Natural killer cell (primary cell): ENCODE results near the gene TM2D3. TPM values are rescaled to one million over a fixed set of nuclear protein-coding genes. Genes with fewer than 3 reads are reported as not detected.

Experiments used
- ATAC-seq, 3 donors: fragments of 150-1000 bp in 2 of 3; fragments of 200-7000 bp in 1 of 3; cut with Tn5 transposase; 1 replicate in 1 of 3; 2 replicates in 2 of 3; pipeline ENCODE4 v1.10.0; 2021; ENCODE audit warnings: mild to moderate bottlenecking in 2 of 3, moderate library complexity in 2 of 3
- DNase-seq, 2 donors: peaks; one replicate each; pipeline versions ENCODE4 v3.0.0 to v3.0.0-alpha.2; 2013 to 2021; ENCODE audit warnings: mixed read lengths in 1 of 2
- H3K27ac ChIP-seq: one replicate; pipeline ENCODE4 v1.5.1; 2013; ENCODE audit warnings: mild to moderate bottlenecking, low read length
- H3K27me3 ChIP-seq: one replicate; pipeline ENCODE4 v1.6.1; 2013; ENCODE audit warnings: low read length; ENCODE audit not compliant: control insufficient read depth, insufficient read depth
- H3K36me3 ChIP-seq: one replicate; pipeline ENCODE4 v1.6.1; 2013; ENCODE audit warnings: low read length; ENCODE audit not compliant: control insufficient read depth, insufficient read depth
- H3K4me1 ChIP-seq: one replicate; pipeline ENCODE4 v1.6.1; 2013; ENCODE audit warnings: low read length; ENCODE audit not compliant: control insufficient read depth, insufficient read depth
- H3K4me3 ChIP-seq: one replicate; pipeline ENCODE4 v1.5.1; 2013; ENCODE audit warnings: low read length
- H3K9me3 ChIP-seq: one replicate; pipeline ENCODE4 v1.6.1; 2013; ENCODE audit warnings: low read length; ENCODE audit not compliant: control insufficient read depth, insufficient read depth
- H3K27ac Mint-ChIP-seq, 2 donors: one replicate each; pipeline ENCODE4 v1.8.0; 2022; ENCODE audit warnings: mild to moderate bottlenecking in 2 of 2, mixed read lengths in 2 of 2, moderate library complexity in 1 of 2
- H3K27me3 Mint-ChIP-seq, 2 donors: one replicate each; pipeline ENCODE4 v1.8.0; 2022; ENCODE audit warnings: low read depth in 2 of 2, mixed read lengths in 2 of 2
- H3K36me3 Mint-ChIP-seq: one replicate; pipeline ENCODE4 v1.8.0; 2022; ENCODE audit warnings: mixed read lengths
- H3K4me1 Mint-ChIP-seq, 2 donors: one replicate each; pipeline ENCODE4 v1.8.0; 2022; ENCODE audit warnings: mixed read lengths in 2 of 2
- H3K4me3 Mint-ChIP-seq: one replicate; pipeline ENCODE4 v1.8.0; 2022; ENCODE audit warnings: mild to moderate bottlenecking, moderate library complexity, mixed read lengths
- H3K9me3 Mint-ChIP-seq, 2 donors: one replicate each; pipeline ENCODE4 v1.8.0; 2022; ENCODE audit warnings: mixed read lengths in 2 of 2
- CTCF ChIP-seq: fragments of 200-600 bp; IDR thresholded peaks from one replicate; pipeline ENCODE4 v1.8.0; 2022; ENCODE audit warnings: antibody characterized with exemption
- WGBS: methylation state at CpG from one replicate; pipeline ENCODE4 v1.1.7; 2013; ENCODE audit warnings: missing lambda C conversion rate; ENCODE audit not compliant: insufficient coverage; 5-methylcytosine and 5-hydroxymethylcytosine counted together
- intact Hi-C: fragments of 100-400 bp; cut with micrococcal nuclease; formaldehyde crosslinking; loops from one replicate; pipeline ENCODE4 v1.14.2; 2022
- total RNA-seq, 4 donors: library from RNA; stranded (reverse); fragments of 120-200 nt in 1 of 4; gene quantifications; one replicate each; pipeline versions ENCODE4 v1.2.3 to v1.2.4, GENCODE V29; 2013 to 2022

The TM2D3 gene
- total RNA-seq, 3 donors from 2014 or later (not counting 1 experiment from before 2014, with no cell fraction given): 59.4 to 76.4 (median 71.2) TPM

DNA sequence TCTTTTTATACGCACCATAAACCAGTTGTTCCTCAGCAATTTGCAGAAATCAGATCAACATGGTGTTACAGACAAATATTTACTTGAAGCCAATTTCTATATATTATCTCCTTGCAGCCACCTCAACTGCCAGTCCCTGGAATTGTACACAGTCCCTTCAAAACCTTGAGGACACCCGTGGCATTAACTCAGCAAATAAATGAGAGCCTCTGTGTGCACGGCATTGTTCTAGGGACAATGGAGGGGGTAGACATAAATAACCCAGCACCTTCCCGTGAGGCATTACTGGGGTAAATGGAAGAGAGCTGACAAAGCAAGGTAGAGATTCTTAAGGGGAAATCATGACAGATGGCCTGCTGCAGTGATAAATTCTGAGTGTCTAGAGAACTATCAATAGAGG lies 12.5 kb downstream of the TM2D3 start:
- no peaks in the 10 kb centered on the region for H3K9me3 Mint-ChIP-seq
- no peak for TF ChIP-seq CTCF
- no peak overlapping the region for H3K4me3 Mint-ChIP-seq
- peaks cover 11% of the 10 kb centered on the region for H3K36me3 Mint-ChIP-seq
- ATAC-seq (no peak), DNase-seq (no peak)
- 97% methylated on average over 4 of the region's 4 CpGs for WGBS
- Histone ChIP-seq H3K4me3 (no peak overlapping the region), H3K4me1 (no peaks in the 10 kb centered on the region), H3K27me3 (no peaks in the 10 kb centered on the region), H3K27ac (no peak overlapping the region), H3K36me3 (peaks cover 41% of the 10 kb centered on the region), H3K9me3 (no peaks in the 10 kb centered on the region)
- intact Hi-C loops: loop anchor here (2.0 to 5.0 kb wide), 2 partner anchors 345 to 552 kb away; partner anchors contain the start of gene SNRPA1
- H3K27me3 Mint-ChIP-seq: no peaks in the 10 kb centered on the region
- H3K27ac Mint-ChIP-seq: peak overlapping the region in 1 of 2 donors; percentile 93
- peaks cover 17 to 19% of the 10 kb centered on the region in 2 donors for H3K4me1 Mint-ChIP-seq

DNA sequence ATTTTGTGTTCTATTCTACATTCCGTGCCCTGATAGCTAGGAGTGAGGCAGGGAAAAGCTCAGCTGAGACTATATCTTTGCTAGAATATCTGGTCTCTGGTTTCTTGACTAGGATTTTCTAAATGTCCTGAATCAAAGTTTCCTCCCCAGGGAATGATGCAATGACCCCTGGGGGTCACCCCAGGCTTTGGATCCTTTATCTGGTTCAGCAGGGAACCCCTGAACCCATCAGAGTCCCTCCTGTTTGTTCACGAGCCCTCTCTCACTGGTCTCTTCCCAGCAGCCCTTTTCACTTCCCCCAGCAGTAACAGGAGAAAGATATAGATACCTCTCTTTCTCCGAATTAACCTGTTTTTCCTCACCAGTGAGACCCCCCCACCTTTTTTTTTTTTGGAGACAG lies 14.3 kb downstream of the TM2D3 start:
- Mint-ChIP-seq H3K4me3 (no peak overlapping the region), H3K9me3 (no peaks in the 10 kb centered on the region), H3K4me1 (peaks cover 17 to 19% of the 10 kb centered on the region in 2 donors), H3K27me3 (no peaks in the 10 kb centered on the region), H3K27ac (no peak overlapping the region), H3K36me3 (peaks cover 5% of the 10 kb centered on the region)
- no peaks in the 10 kb centered on the region for H3K4me1 ChIP-seq
- no peak for ATAC-seq
- H3K36me3 ChIP-seq: peaks cover 28% of the 10 kb centered on the region
- H3K27me3 ChIP-seq: no peaks in the 10 kb centered on the region
- intact Hi-C loops: no loop called here
- no peak for DNase-seq
- H3K9me3 ChIP-seq: no peaks in the 10 kb centered on the region
- TF ChIP-seq CTCF: no peak
- H3K4me3 ChIP-seq: no peak overlapping the region
- 94% methylated on average over 3 of the region's 3 CpGs for WGBS
- no peak overlapping the region for H3K27ac ChIP-seq

DNA sequence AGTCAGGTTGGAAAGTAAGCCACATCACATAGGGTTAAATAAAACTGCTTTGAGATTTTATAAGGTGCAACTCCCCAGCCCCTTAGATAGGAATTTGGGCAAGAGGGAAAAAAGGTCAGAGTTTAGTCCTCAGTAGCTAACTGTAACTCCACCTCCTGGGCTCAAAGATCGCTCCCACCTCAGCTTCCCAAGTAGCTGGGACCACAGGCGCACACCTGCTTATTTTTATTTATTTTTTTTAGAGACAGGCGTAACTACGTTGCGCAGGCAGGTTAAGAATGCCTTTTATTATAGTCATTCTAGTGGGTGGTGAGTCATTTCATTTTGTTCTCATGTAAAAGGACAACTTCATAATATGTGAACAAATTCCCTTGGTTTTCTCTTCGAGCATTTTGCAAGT lies 14.7 kb downstream of the TM2D3 start:
- Histone ChIP-seq H3K4me3 (no peak overlapping the region), H3K27ac (no peak overlapping the region), H3K4me1 (no peaks in the 10 kb centered on the region), H3K27me3 (no peaks in the 10 kb centered on the region), H3K36me3 (peaks cover 27% of the 10 kb centered on the region), H3K9me3 (no peaks in the 10 kb centered on the region)
- Mint-ChIP-seq H3K9me3 (no peaks in the 10 kb centered on the region), H3K4me3 (no peak overlapping the region), H3K36me3 (peaks cover 5% of the 10 kb centered on the region), H3K4me1 (peaks cover 16 to 18% of the 10 kb centered on the region in 2 donors), H3K27ac (no peak overlapping the region), H3K27me3 (no peaks in the 10 kb centered on the region)
- whole genome bisulfite sequencing: 98% methylated on average over 6 of the region's 6 CpGs
- DNase-seq (no peak), ATAC-seq (no peak)
- intact Hi-C loops: no loop called here
- no peak for TF ChIP-seq CTCF

DNA sequence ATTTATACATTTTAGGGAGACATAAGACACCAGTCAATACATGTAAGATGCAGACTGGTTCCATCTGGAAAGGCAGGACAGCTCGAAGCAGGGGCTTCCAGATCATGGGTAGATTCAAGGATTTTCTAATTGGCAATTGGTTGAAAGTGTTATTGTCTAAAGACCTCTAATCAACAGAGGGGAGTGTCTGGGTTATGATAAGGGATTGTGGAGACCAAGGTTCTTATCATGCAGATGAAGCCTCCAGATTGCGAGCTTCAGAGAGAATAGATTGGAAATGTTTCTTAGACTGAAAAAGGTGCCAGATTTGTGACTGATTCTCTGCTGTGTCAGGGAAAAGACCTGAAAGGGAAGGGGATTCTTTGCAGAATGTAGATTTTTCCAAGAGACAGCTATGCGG lies 15.1 kb downstream of the TM2D3 start:
- H3K27ac Mint-ChIP-seq: no peak overlapping the region
- TF ChIP-seq CTCF: no peak

More for the DNA sequence above, 15.1 kb downstream of the TM2D3 start:
- peaks cover 24% of the 10 kb centered on the region for H3K36me3 ChIP-seq
- H3K4me1 ChIP-seq: no peaks in the 10 kb centered on the region
- no peak overlapping the region for H3K4me3 ChIP-seq
- H3K27me3 ChIP-seq: no peaks in the 10 kb centered on the region
- H3K9me3 Mint-ChIP-seq: no peaks in the 10 kb centered on the region
- intact Hi-C loops: no loop called here
- H3K27me3 Mint-ChIP-seq: no peaks in the 10 kb centered on the region
- H3K9me3 ChIP-seq: no peaks in the 10 kb centered on the region
- H3K4me3 Mint-ChIP-seq: no peak overlapping the region
- no peak overlapping the region for H3K27ac ChIP-seq
- ATAC-seq (no peak), DNase-seq (no peak)
- 96% methylated on average over 3 of the region's 3 CpGs for WGBS
- peaks cover 11 to 13% of the 10 kb centered on the region in 2 donors for H3K4me1 Mint-ChIP-seq
- H3K36me3 Mint-ChIP-seq: peaks cover 5% of the 10 kb centered on the region
